Measurements from ENCODE around the gene ULK4. TPM values are rescaled to one million over a fixed set of nuclear protein-coding genes. Genes with fewer than 3 reads are reported as not detected.

Gene ULK4
- polyA plus RNA-seq, 4 donors, result 1.1 to 2.8 (median 1.8) TPM

- Histone ChIP-seq H3K27me3 (ENCODE audit: control insufficient read depth in 3 of 3, insufficient read depth in 3 of 3, low read length in 3 of 3) (no peaks in the 10 kb centered on the region), H3K36me3 (ENCODE audit: control insufficient read depth in 3 of 3, insufficient read depth in 2 of 3, low read depth in 1 of 3, low read length in 3 of 3) (no peaks in the 10 kb centered on the region), H3K9me3 (ENCODE audit: control insufficient read depth in 2 of 2, insufficient read depth in 1 of 2, low read depth in 1 of 2, low read length in 1 of 2) (no peaks in the 10 kb centered on the region), H3K27ac (ENCODE audit: low read depth in 1 of 3, low read length in 2 of 3) (no peak overlapping the region), H3K4me3 (ENCODE audit: low read depth in 1 of 3, low read length in 3 of 3) (no peak overlapping the region), H3K4me1 (ENCODE audit: control insufficient read depth in 3 of 3, insufficient read depth in 2 of 3, low read depth in 1 of 3, low read length in 2 of 3) (no peaks in the 10 kb centered on the region)
- WGBS, 3 donors, result 92 to 98% (median 97%) methylated on average over 2 of the region's 2 CpGs
- FAIRE-seq, result no peak
- no peak for DNase-seq
These were observed 323.5 kb downstream of the ULK4 start for GRCh38 chr3:41638381-41638780.

GRCh38 chr3:41632700-41633099 lies 329.2 kb downstream of the ULK4 start:
- DNase-seq, result peak; percentile 61 to 68

GRCh38 chr3:41630708-41631107 lies 331.2 kb downstream of the ULK4 start:
- DNase-seq, result no peak
- H3K9me3 ChIP-seq (ENCODE audit: control insufficient read depth in 2 of 2, insufficient read depth in 1 of 2, low read depth in 1 of 2, low read length in 1 of 2), result no peaks in the 10 kb centered on the region
- no peak for FAIRE-seq

More at GRCh38 chr3:41632700-41633099, 329.2 kb downstream of the ULK4 start:
- peak overlapping the region in 1 of 3 donors; percentile 23 for H3K27ac ChIP-seq (ENCODE audit: low read depth in 1 of 3, low read length in 2 of 3)
- H3K4me3 ChIP-seq (ENCODE audit: low read depth in 1 of 3, low read length in 3 of 3), result no peak overlapping the region
- peaks cover 0 to 23% (median 9%) of the 10 kb centered on the region in 3 donors for H3K4me1 ChIP-seq (ENCODE audit: control insufficient read depth in 3 of 3, insufficient read depth in 2 of 3, low read depth in 1 of 3, low read length in 2 of 3)
- no peaks in the 10 kb centered on the region for H3K36me3 ChIP-seq (ENCODE audit: control insufficient read depth in 3 of 3, insufficient read depth in 2 of 3, low read depth in 1 of 3, low read length in 3 of 3)
- H3K27me3 ChIP-seq (ENCODE audit: control insufficient read depth in 3 of 3, insufficient read depth in 3 of 3, low read length in 3 of 3), result no peaks in the 10 kb centered on the region
- no peaks in the 10 kb centered on the region for H3K9me3 ChIP-seq (ENCODE audit: control insufficient read depth in 2 of 2, insufficient read depth in 1 of 2, low read depth in 1 of 2, low read length in 1 of 2)
- FAIRE-seq, result no peak

GRCh38 chr3:41629986-41630385 lies 331.9 kb downstream of the ULK4 start:
- Histone ChIP-seq H3K27ac (ENCODE audit: low read depth in 1 of 3, low read length in 2 of 3) (peak overlapping the region in 2 of 3 donors; percentile 16 to 21), H3K4me3 (ENCODE audit: low read depth in 1 of 3, low read length in 3 of 3) (no peak overlapping the region), H3K36me3 (ENCODE audit: control insufficient read depth in 3 of 3, insufficient read depth in 2 of 3, low read depth in 1 of 3, low read length in 3 of 3) (no peaks in the 10 kb centered on the region), H3K9me3 (ENCODE audit: control insufficient read depth in 2 of 2, insufficient read depth in 1 of 2, low read depth in 1 of 2, low read length in 1 of 2) (no peaks in the 10 kb centered on the region), H3K27me3 (ENCODE audit: control insufficient read depth in 3 of 3, insufficient read depth in 3 of 3, low read length in 3 of 3) (no peaks in the 10 kb centered on the region), H3K4me1 (ENCODE audit: control insufficient read depth in 3 of 3, insufficient read depth in 2 of 3, low read depth in 1 of 3, low read length in 2 of 3) (peaks cover 0 to 23% (median 12%) of the 10 kb centered on the region in 3 donors)
- FAIRE-seq (no peak), DNase-seq (peak; percentile 57 to 72)
- WGBS, 3 donors, result 81 to 88% (median 86%) methylated on average over 1 of the region's 1 CpG

More at GRCh38 chr3:41630708-41631107, 331.2 kb downstream of the ULK4 start:
- no peaks in the 10 kb centered on the region for H3K27me3 ChIP-seq (ENCODE audit: control insufficient read depth in 3 of 3, insufficient read depth in 3 of 3, low read length in 3 of 3)
- H3K36me3 ChIP-seq (ENCODE audit: control insufficient read depth in 3 of 3, insufficient read depth in 2 of 3, low read depth in 1 of 3, low read length in 3 of 3), result no peaks in the 10 kb centered on the region
- peaks cover 0 to 23% (median 12%) of the 10 kb centered on the region in 3 donors for H3K4me1 ChIP-seq (ENCODE audit: control insufficient read depth in 3 of 3, insufficient read depth in 2 of 3, low read depth in 1 of 3, low read length in 2 of 3)
- H3K27ac ChIP-seq (ENCODE audit: low read depth in 1 of 3, low read length in 2 of 3), result no peak overlapping the region
- H3K4me3 ChIP-seq (ENCODE audit: low read depth in 1 of 3, low read length in 3 of 3), result no peak overlapping the region

GRCh38 chr3:41629072-41629471 lies 332.8 kb downstream of the ULK4 start:
- no peaks in the 10 kb centered on the region for H3K36me3 ChIP-seq (ENCODE audit: control insufficient read depth in 3 of 3, insufficient read depth in 2 of 3, low read depth in 1 of 3, low read length in 3 of 3)
- no peaks in the 10 kb centered on the region for H3K9me3 ChIP-seq (ENCODE audit: control insufficient read depth in 2 of 2, insufficient read depth in 1 of 2, low read depth in 1 of 2, low read length in 1 of 2)
- WGBS, 3 donors, result 84 to 87% (median 86%) methylated on average over 4 of the region's 4 CpGs
- DNase-seq, result no peak
- no peak overlapping the region for H3K4me3 ChIP-seq (ENCODE audit: low read depth in 1 of 3, low read length in 3 of 3)
- no peaks in the 10 kb centered on the region for H3K27me3 ChIP-seq (ENCODE audit: control insufficient read depth in 3 of 3, insufficient read depth in 3 of 3, low read length in 3 of 3)
- no peak overlapping the region for H3K27ac ChIP-seq (ENCODE audit: low read depth in 1 of 3, low read length in 2 of 3)
- peaks cover 0 to 23% (median 12%) of the 10 kb centered on the region in 3 donors for H3K4me1 ChIP-seq (ENCODE audit: control insufficient read depth in 3 of 3, insufficient read depth in 2 of 3, low read depth in 1 of 3, low read length in 2 of 3)
- no peak for FAIRE-seq

- H3K27me3 ChIP-seq (ENCODE audit: control insufficient read depth in 3 of 3, insufficient read depth in 3 of 3, low read length in 3 of 3), result no peaks in the 10 kb centered on the region
- H3K9me3 ChIP-seq (ENCODE audit: control insufficient read depth in 2 of 2, insufficient read depth in 1 of 2, low read depth in 1 of 2, low read length in 1 of 2), result no peaks in the 10 kb centered on the region
- DNase-seq (peak; percentile 12 to 89), FAIRE-seq (no peak)
- H3K36me3 ChIP-seq (ENCODE audit: control insufficient read depth in 3 of 3, insufficient read depth in 2 of 3, low read depth in 1 of 3, low read length in 3 of 3), result no peaks in the 10 kb centered on the region
- 27 to 65% (median 42%) methylated on average over 5 of the region's 5 CpGs for WGBS, 3 donors
- H3K4me3 ChIP-seq (ENCODE audit: low read depth in 1 of 3, low read length in 3 of 3), result no peak overlapping the region
- no peak overlapping the region for H3K27ac ChIP-seq (ENCODE audit: low read depth in 1 of 3, low read length in 2 of 3)
- H3K4me1 ChIP-seq (ENCODE audit: control insufficient read depth in 3 of 3, insufficient read depth in 2 of 3, low read depth in 1 of 3, low read length in 2 of 3), result peaks cover 0 to 17% (median 12%) of the 10 kb centered on the region in 3 donors
These were observed 334.3 kb downstream of the ULK4 start for GRCh38 chr3:41627477-41628087.

GRCh38 chr3:41612853-41613252 lies 349.1 kb downstream of the ULK4 start:
- DNase-seq, result no peak

GRCh38 chr3:41611008-41611407 lies 350.9 kb downstream of the ULK4 start:
- whole genome bisulfite sequencing, 3 donors, result 91 to 98% (median 96%) methylated on average over 6 of the region's 6 CpGs
- Histone ChIP-seq H3K36me3 (ENCODE audit: control insufficient read depth in 3 of 3, insufficient read depth in 2 of 3, low read depth in 1 of 3, low read length in 3 of 3) (no peaks in the 10 kb centered on the region), H3K9me3 (ENCODE audit: control insufficient read depth in 2 of 2, insufficient read depth in 1 of 2, low read depth in 1 of 2, low read length in 1 of 2) (peaks cover 0 to 5% of the 10 kb centered on the region in 2 donors), H3K27me3 (ENCODE audit: control insufficient read depth in 3 of 3, insufficient read depth in 3 of 3, low read length in 3 of 3) (no peaks in the 10 kb centered on the region), H3K27ac (ENCODE audit: low read depth in 1 of 3, low read length in 2 of 3) (no peak overlapping the region), H3K4me3 (ENCODE audit: low read depth in 1 of 3, low read length in 3 of 3) (no peak overlapping the region), H3K4me1 (ENCODE audit: control insufficient read depth in 3 of 3, insufficient read depth in 2 of 3, low read depth in 1 of 3, low read length in 2 of 3) (no peaks in the 10 kb centered on the region)
- DNase-seq (no peak), FAIRE-seq (no peak)

More at GRCh38 chr3:41612853-41613252, 349.1 kb downstream of the ULK4 start:
- Histone ChIP-seq H3K9me3 (ENCODE audit: control insufficient read depth in 2 of 2, insufficient read depth in 1 of 2, low read depth in 1 of 2, low read length in 1 of 2) (peaks cover 0 to 5% of the 10 kb centered on the region in 2 donors), H3K36me3 (ENCODE audit: control insufficient read depth in 3 of 3, insufficient read depth in 2 of 3, low read depth in 1 of 3, low read length in 3 of 3) (no peaks in the 10 kb centered on the region), H3K27ac (ENCODE audit: low read depth in 1 of 3, low read length in 2 of 3) (no peak overlapping the region), H3K4me3 (ENCODE audit: low read depth in 1 of 3, low read length in 3 of 3) (no peak overlapping the region), H3K4me1 (ENCODE audit: control insufficient read depth in 3 of 3, insufficient read depth in 2 of 3, low read depth in 1 of 3, low read length in 2 of 3) (no peaks in the 10 kb centered on the region), H3K27me3 (ENCODE audit: control insufficient read depth in 3 of 3, insufficient read depth in 3 of 3, low read length in 3 of 3) (no peaks in the 10 kb centered on the region)
- WGBS, 3 donors, result 46 to 96% (median 93%) methylated on average over 2 of the region's 2 CpGs
- FAIRE-seq, result no peak

GRCh38 chr3:41608347-41608746 lies 353.6 kb downstream of the ULK4 start:
- FAIRE-seq (no peak), DNase-seq (no peak)
- Histone ChIP-seq H3K4me3 (ENCODE audit: low read depth in 1 of 3, low read length in 3 of 3) (no peak overlapping the region), H3K36me3 (ENCODE audit: control insufficient read depth in 3 of 3, insufficient read depth in 2 of 3, low read depth in 1 of 3, low read length in 3 of 3) (no peaks in the 10 kb centered on the region), H3K27ac (ENCODE audit: low read depth in 1 of 3, low read length in 2 of 3) (no peak overlapping the region), H3K4me1 (ENCODE audit: control insufficient read depth in 3 of 3, insufficient read depth in 2 of 3, low read depth in 1 of 3, low read length in 2 of 3) (no peaks in the 10 kb centered on the region), H3K9me3 (ENCODE audit: control insufficient read depth in 2 of 2, insufficient read depth in 1 of 2, low read depth in 1 of 2, low read length in 1 of 2) (no peaks in the 10 kb centered on the region), H3K27me3 (ENCODE audit: control insufficient read depth in 3 of 3, insufficient read depth in 3 of 3, low read length in 3 of 3) (no peaks in the 10 kb centered on the region)
- WGBS, 3 donors, result 53 to 79% (median 66%) methylated on average over 1 of the region's 1 CpG
